ENCODE measurements around the gene ASCC2.

- TF ChIP-seq, protein P1, sequence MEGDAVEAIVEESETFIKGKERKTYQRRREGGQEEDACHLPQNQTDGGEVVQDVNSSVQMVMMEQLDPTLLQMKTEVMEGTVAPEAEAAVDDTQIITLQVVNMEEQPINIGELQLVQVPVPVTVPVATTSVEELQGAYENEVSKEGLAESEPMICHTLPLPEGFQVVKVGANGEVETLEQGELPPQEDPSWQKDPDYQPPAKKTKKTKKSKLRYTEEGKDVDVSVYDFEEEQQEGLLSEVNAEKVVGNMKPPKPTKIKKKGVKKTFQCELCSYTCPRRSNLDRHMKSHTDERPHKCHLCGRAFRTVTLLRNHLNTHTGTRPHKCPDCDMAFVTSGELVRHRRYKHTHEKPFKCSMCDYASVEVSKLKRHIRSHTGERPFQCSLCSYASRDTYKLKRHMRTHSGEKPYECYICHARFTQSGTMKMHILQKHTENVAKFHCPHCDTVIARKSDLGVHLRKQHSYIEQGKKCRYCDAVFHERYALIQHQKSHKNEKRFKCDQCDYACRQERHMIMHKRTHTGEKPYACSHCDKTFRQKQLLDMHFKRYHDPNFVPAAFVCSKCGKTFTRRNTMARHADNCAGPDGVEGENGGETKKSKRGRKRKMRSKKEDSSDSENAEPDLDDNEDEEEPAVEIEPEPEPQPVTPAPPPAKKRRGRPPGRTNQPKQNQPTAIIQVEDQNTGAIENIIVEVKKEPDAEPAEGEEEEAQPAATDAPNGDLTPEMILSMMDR (IDR thresholded peaks at IDR 0.05), result no peak
- no peak for TF ChIP-seq TCF7 (CRISPR knock-in tag; IDR thresholded peaks at IDR 0.05; ENCODE audit: low read depth)
- TF ChIP-seq, protein P2, sequence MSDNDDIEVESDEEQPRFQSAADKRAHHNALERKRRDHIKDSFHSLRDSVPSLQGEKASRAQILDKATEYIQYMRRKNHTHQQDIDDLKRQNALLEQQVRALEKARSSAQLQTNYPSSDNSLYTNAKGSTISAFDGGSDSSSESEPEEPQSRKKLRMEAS (CRISPR knock-in tag; IDR thresholded peaks at IDR 0.05), result no peak
- no peak for TF ChIP-seq ZBTB21 (CRISPR knock-in tag; IDR thresholded peaks at IDR 0.05; ENCODE audit: borderline replicate concordance)
- no peak for TF ChIP-seq FOXK1 (CRISPR knock-in tag; IDR thresholded peaks at IDR 0.05)
- TF ChIP-seq TP53 (CRISPR knock-in tag; IDR thresholded peaks at IDR 0.05), result no peak
- no peak for TF ChIP-seq JUN (CRISPR knock-in tag; IDR thresholded peaks at IDR 0.05)
- no peak for TF ChIP-seq E2F4 (CRISPR knock-in tag; IDR thresholded peaks at IDR 0.05; ENCODE audit: borderline replicate concordance, low read depth)
Measured at GRCh38 chr22:29815580-29815979, 22.5 kb downstream of the ASCC2 start.

All from WTC11 (cell line).